Activated CD4-positive, alpha-beta T cell treated with anti-CD3 and anti-CD28 coated beads for 1 hour (primary cell): ENCODE results near the gene PADI4.

Experiments
- DNase-seq: peaks from one replicate; pipeline ENCODE4 v3.0.0-alpha.2; 2020

PADI4 gene

GRCh38 chr1:17352419-17352909 is 44.5 kb downstream of the PADI4 start:
- no peak for DNase-seq

- no peak for DNase-seq
These were observed 47.9 kb downstream of the PADI4 start for GRCh38 chr1:17355898-17356297.

- DNase-seq: no peak
These were observed 48.5 kb downstream of the PADI4 start for GRCh38 chr1:17356387-17357026.

- DNase-seq: no peak
These were observed 50.6 kb downstream of the PADI4 start for GRCh38 chr1:17358557-17358956.

GRCh38 chr1:17359031-17359430 is 51.0 kb downstream of the PADI4 start:
- no peak for DNase-seq

- DNase-seq: no peak
These were observed 51.8 kb downstream of the PADI4 start for GRCh38 chr1:17359808-17360207.

- DNase-seq: no peak
These were observed 52.4 kb downstream of the PADI4 start for GRCh38 chr1:17360272-17360956.

GRCh38 chr1:17361687-17362086 is 53.7 kb downstream of the PADI4 start:
- DNase-seq: no peak

GRCh38 chr1:17363351-17363750 is 55.4 kb downstream of the PADI4 start:
- DNase-seq: no peak

- no peak for DNase-seq
These were observed 55.8 kb downstream of the PADI4 start for GRCh38 chr1:17363771-17364170.

GRCh38 chr1:17365293-17365692 is 57.3 kb downstream of the PADI4 start:
- DNase-seq: no peak

GRCh38 chr1:17369466-17369865 is 61.5 kb downstream of the PADI4 start:
- DNase-seq: no peak

- DNase-seq: no peak
These were observed 62.6 kb downstream of the PADI4 start for GRCh38 chr1:17370618-17371017.

GRCh38 chr1:17371896-17372295 is 63.9 kb downstream of the PADI4 start, which contains the start of gene PADI6:
Gene PADI6, plus strand, starts transcription at chr1:17372196. Its CDS starts 50 bp downstream, at chr1:17372246.
- no peak for DNase-seq

- DNase-seq: no peak
These were observed 65.0 kb downstream of the PADI4 start for GRCh38 chr1:17372955-17373354.

- DNase-seq: no peak
These were observed 67.7 kb downstream of the PADI4 start for GRCh38 chr1:17375651-17376050.

GRCh38 chr1:17377325-17377953 is 69.4 kb downstream of the PADI4 start:
- DNase-seq: no peak

GRCh38 chr1:17381161-17381560 is 73.2 kb downstream of the PADI4 start:
- DNase-seq: no peak

GRCh38 chr1:17392199-17392740 is 84.3 kb downstream of the PADI4 start:
- no peak for DNase-seq

- no peak for DNase-seq
These were observed 85.2 kb downstream of the PADI4 start for GRCh38 chr1:17393230-17393629.

- DNase-seq: no peak
These were observed 90.1 kb downstream of the PADI4 start for GRCh38 chr1:17397910-17398695.

- DNase-seq: no peak
These were observed 92.8 kb downstream of the PADI4 start for GRCh38 chr1:17400725-17401341.
